Ovary (tissue), 3 donors: ENCODE measurements around the gene PHF21B.

Experiments used
- CTCF ChIP-seq, 3 donors: fragments of 450-650 bp in 2 of 3; fragments of 200-600 bp in 1 of 3; IDR thresholded peaks; one replicate each; pipeline versions ENCODE4 v1.5.1 to v1.8.0; 2016 to 2022; ENCODE audit warnings: antibody characterized with exemption in 3 of 3, mild to moderate bottlenecking in 1 of 3
- EP300 ChIP-seq: sonication (generic); formaldehyde crosslinking; IDR thresholded peaks from one replicate; pipeline ENCODE4 v1.6.1; 2017; ENCODE audit warnings: antibody characterized with exemption
- POLR2A ChIP-seq: fragments of 450-650 bp; IDR thresholded peaks from one replicate; pipeline ENCODE4 v1.6.1; 2017; ENCODE audit warnings: antibody characterized with exemption, mild to moderate bottlenecking, moderate library complexity
- donor health status: DM: no; HTN: no; CAD: no.

- TF ChIP-seq CTCF (IDR thresholded peaks at IDR 0.05) (no peak), POLR2A (no peak), EP300 (no peak)
These were observed 49.5 kb upstream of the PHF21B start for GRCh38 chr22:45059296-45059695.
